GM12892 (cell line): ENCODE data around the gene SMARCA2.

Experiments
- POLR2A ChIP-seq: IDR thresholded peaks from 2 replicates; pipeline ENCODE4 v1.6.1; 2011; ENCODE audit warnings: low read depth, low read length, control low read depth
- POLR2AphosphoS5 ChIP-seq: IDR thresholded peaks from 2 replicates; pipeline ENCODE4 v1.6.1; 2011; ENCODE audit warnings: low read depth, low read length, control low read depth
- TAF1 ChIP-seq: IDR thresholded peaks from 2 replicates; pipeline ENCODE4 v1.6.1; 2011; ENCODE audit warnings: low read depth, mild to moderate bottlenecking, control low read depth, low read length, borderline replicate concordance

DNA sequence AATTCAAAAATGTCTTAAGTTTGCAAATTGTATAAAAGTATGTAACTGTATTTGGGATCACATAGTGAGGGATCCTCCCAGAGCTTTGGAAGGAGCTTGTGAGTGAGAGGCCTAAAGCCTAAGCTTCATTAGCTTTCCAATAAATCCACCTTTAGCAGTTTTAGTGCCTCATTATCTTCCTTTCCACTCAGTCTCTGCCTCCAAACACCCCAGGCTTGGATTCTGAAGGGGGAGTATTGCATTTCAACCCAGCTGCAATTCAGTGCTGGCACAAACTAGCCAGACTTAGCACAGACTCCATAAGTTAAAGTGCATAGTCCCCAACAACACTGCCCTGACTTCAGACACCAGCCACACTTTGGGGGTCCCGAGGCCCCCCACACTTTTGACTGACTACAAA is 113.5 kb downstream of the SMARCA2 start:
- TF ChIP-seq POLR2AphosphoS5, result no peak
- no peak for TF ChIP-seq POLR2A
- TF ChIP-seq TAF1, result no peak
